ENCODE measurements around the gene ZBTB18.

The ZBTB18 gene

DNA sequence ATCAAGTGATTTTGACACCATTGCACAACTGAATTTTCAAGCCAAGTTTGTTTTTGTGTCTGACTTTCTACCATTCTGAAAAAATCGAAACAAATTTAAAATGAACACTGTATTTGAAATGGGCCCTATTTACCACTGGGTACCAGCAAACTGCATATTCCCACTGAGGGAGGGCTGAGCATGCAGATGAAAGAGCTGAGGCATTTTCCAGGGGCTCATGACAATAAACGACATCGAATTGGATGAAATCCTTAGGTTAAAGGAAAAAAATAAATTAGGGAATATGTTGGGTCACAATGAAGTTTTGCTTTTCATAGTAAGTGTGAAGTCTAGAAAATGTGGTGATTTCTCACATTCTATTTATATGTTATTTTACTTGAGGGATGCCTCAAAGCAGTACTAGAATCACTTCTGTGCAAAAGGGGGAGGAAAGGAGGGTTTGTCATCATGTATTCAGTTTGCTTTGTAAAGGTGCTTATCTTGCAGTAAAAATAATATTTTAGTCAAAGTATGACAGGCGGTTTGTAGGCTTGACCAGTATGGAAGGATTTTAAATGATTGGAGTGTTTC, 11.2 kb downstream of the ZBTB18 start:
- DNase-seq (ENCODE audit: low read depth in 2 of 2), result no peak

DNA sequence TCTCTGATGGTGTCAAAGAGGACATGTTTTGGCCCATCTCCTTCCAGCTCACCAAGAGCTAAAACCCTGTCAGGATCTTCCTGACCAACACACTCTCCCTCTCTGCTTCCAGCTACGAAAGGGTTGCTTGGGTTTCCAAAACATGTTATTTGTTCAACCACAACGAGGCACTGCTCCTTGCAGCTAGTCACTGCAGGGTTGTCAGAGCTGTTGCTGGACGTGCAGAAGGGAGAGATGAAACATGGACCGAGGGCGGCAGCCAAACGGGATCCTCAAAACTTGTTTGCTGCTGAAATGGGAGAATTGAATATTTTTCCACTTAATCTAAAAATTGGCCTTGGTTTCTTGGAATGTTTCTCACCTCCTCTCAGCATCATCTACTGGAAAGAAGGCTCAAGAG, 12.4 kb downstream of the ZBTB18 start:
- no peak for DNase-seq (ENCODE audit: low read depth in 2 of 2)

DNA sequence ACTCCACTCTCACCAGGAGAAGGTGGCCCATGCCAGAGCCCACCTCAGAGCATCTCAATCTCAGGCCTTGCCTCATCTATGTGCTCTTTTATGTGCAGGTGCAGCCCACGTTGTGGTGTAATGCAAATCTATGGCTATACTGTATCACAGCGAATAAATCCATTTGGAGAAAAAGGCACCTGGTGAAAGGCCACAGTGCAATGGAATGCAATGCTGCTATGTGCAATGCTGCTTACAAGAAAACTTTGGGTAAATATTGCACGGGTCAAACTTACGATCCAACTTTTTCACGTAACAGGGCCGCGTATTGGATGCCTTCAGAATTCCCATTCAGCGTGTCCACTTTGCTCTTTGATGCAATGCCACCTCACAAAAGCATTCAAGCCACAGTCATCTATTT, 13.5 kb downstream of the ZBTB18 start:
- no peak for DNase-seq (ENCODE audit: low read depth in 2 of 2)

DNA sequence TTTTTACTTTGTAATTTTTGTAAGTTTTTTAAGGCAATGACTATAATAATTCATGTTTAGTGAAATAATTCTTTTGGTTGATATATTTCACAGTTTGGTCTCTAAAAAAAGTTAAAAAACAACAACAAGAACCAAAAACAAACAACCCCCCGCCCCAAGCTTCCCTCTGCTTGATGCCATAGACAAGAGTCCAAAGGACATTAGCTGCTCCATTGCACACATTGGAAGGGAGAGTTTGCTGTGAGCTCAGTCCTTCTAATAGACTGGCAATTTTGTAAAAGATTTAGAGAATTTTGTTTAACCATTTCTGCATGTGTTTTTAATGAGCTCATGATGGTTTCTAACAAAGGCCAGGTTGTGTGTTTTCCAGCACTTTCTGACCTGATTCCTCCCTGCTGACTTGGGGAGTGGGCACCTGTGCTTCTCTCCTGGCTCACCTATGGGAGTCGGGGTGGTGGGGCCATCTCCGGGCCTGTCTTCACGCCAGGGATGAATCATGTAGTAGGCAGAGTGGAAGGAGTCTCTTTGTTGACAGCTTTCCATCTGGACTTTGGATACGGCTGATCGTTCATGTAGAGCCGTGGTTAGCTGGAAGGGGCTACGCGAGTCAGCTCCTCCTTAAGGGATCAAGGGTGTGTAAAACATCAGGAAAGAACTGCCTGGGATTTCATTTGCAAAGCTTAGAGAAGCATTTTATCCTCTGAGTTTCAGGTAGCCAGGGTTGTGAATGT, 14.1 kb downstream of the ZBTB18 start:
- no peak for DNase-seq (ENCODE audit: low read depth in 2 of 2)

DNA sequence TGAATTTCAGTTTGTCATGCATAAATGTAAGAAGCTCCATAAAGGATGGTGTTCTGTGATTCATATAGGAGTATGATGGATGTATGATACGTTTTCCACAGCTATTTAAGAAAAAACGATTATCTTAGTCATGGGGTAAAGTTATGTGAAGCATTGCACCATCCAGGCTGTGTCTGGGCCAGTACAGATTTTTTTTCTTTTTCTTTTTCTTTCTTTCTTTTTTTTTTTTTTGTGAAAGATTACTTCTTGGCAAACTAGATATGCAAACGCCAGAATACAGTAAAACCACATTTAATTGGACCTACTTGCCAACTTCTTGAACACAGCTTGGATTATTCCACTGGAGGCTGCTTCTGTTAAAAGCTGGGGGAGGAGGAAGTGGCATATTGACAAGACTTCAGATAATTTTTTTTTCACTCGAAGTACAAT, 14.9 kb downstream of the ZBTB18 start:
- DNase-seq (ENCODE audit: low read depth in 2 of 2), result no peak

DNA sequence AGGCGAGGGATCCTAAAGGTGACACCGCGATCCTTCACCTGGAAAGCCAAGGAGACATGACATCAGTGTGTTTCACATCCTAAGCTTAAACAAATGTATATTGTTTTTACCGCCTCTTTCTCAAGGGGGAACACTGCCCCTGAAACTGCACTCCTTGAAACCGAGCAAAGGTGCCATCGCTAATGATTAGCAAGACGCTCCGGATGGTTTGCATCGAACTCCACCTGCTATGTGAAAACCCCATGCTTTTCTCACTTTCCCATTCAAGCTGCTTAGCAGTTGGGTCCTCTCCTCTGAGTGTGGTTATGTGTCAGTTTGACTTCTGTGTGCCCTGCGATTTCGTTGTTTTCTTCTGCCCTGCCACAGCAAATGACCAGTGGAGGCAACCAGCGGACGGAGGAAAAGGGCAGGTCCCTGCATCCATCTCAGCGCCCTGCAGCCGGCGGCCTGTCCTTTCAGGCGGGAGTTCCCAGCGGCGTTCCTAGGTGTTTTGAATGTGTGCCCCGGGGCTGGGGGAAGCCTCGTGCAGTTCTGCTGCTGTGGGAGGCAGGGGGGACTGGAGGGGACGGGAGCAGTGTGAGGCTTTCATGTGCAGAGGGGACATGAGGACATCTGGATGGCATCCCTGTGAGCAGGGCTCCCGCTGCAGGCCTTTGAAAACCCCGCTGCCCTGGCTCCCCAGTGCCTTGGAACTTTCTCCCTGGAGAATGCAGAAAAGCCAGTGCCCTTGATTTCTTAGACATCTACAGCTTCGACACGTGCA, 16.1 kb downstream of the ZBTB18 start:
- DNase-seq (ENCODE audit: low read depth in 2 of 2), result no peak

DNA sequence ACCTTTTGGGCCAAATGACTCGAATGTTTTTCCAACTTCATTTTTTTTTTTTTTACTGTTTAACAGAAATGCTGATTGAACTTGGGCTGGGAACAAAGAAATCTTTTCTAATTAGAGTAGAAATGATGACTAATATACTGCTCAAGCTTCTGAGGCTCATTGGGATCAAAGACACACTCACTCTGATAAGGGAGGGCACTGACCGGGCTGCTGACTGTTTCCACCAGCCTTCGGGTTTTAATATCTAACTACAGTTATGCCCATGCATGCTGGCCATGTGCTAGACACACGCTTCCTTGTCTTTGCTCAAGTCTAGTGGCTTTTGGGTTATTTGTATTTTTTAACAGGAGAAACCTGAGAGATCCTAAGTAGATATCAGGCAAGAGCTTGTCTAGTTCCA, 16.8 kb downstream of the ZBTB18 start:
- DNase-seq (ENCODE audit: low read depth in 2 of 2), result no peak

DNA sequence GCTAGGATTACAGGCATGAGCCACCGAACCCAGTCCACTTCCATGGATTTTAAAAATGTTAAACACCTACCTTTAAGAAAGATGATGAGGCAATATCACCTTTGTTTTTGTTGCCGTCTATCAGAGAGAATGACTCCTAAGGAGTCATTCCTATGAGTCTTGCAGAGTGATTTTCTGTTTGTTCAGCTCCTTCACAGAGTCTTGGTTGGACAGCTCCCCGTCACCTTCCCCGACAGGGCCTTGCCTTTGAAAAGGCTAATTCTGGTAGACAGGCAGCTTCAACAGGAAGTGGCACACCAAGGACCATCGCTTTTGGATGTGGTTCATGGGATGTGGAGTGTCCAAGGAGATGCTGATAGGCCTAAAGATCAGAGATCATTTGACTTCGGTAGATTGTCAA, 17.5 kb downstream of the ZBTB18 start:
- no peak for DNase-seq (ENCODE audit: low read depth in 2 of 2)

DNA sequence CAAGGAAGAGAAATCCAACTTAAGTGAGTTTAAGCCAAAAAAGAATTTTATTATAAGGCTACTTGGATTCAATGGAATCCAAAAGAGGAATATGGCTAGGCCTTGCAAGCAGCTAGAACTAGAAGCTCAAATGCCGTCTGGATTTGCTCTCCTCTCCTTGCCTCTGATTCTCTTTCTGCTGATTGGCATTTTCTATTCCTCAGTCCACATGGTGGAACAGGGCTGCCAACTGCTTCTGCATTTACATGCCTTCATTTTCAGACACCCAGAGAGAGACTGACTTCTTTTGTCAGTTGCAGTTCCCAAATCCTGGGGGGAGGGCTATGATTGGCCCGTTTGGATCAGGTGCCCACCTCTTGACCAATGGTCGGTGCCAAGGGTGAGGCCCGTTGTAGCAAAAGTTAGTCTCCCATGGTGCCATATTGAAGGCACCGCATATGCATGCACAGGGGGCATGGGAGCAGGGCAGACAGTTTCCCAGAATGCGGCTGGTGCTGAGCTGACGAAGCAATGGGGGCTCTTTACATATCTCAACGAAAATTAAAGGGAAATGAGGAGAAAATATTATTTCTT, 18.3 kb downstream of the ZBTB18 start:
- no peak for DNase-seq (ENCODE audit: low read depth in 2 of 2)

DNA sequence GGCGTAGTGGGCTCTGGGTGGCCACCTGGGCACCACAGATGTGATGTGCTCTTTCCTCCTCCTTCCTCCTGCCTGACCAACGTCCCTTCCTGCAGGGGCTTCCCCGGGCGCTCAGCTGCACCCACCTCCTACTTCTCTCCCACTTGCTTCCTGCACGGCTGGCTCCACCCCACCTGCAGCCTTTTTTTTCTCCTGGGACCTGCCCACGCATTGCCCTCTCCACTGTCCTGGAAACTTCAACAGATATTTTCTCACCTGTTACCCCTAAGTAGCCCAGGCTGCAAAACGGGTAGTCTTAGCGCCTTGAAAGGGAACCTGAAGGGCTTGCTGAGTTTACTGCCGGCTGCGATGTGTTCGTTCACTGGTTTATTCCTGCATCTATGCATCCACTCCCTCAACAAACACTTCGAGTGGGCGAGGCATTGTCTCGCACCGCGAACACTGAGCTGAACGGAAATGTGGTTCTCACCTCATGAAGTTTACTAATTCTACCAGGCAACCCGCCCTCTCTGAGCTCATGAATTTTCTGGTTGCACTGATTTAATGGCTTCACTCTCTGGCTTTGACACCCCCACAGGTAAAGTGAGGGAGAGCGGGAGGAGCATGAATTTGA, 23.6 kb downstream of the ZBTB18 start:
- DNase-seq (ENCODE audit: low read depth in 2 of 2), result peak; percentile 25 to 27

DNA sequence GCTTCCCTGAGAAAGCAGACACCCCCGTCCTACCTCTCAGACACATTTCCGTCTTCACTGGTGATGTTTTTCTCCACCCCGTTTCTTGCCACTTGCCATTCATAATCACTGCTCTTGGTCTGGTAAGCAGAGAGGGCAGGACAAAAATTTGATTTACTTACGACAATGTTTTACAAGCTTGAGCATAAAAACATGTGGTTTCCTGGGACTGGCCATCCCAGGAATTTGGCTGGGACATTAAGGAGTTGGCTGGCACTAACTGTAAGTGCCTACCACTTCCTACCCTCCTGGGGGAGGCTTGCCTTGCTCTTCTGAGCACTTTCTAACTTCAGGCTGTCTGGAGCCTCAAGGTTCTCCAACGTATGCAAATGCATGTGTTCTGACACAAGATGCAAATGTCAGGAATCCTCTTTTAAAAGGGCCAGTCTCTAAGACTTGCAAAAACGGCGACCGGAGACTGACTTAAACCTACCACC, 24.2 kb downstream of the ZBTB18 start:
- no peak for DNase-seq (ENCODE audit: low read depth in 2 of 2)

DNA sequence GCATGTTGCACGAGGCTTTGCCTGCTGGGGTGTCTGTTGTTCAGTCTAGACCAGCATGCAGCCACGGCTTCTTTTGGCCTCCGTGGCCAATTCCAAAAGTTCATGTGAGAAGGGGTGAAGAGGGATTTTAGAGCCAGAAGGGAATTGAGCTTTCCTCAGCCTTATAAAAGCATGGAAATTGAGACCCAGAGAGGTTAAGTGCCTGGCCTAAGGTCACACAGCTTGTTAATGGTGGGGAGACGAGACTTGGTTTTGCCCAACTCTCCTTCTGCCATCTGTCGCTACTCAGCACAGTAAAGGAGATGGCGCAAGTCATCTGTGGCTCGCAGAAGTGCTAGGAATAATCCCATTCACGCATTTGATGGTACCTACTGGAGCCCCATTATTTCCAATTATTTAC, 25.7 kb downstream of the ZBTB18 start:
- no peak for DNase-seq (ENCODE audit: low read depth in 2 of 2)

DNA sequence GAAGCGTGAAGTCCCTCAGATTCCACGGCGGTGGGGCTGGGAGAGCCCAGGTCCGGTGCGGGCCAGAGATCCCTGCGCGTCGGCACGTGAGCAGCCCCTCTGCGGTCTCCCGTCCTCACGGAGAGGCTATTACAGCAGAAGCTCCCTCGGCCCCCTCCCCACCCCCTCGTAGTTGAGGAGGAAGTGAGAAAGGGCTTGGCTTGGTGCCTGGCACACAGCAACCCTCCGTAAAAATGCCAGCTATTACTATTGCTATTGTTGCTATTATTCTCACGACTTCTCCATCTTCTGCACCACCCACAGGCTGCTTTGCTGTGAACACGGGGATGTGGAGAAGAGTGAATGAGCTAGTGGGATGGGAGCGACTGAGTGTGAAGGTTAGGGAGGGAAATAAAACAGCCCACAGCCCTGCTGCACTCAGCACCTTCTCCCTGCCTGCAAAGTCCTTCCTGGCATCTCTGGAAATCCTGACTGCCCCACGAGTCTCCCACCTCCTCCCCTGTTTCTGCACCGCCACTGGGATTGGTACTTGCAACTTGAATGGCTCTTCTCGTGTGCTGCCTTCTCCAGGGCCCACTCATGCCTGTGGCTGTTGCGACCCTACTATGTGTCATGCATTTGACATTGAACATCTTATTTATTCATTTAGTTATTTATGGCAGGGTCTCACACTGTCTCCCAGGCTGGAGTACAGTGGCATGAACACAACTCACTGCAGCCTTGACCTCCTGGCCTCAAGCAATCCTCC, 26.6 kb downstream of the ZBTB18 start:
- no peak for DNase-seq (ENCODE audit: low read depth in 2 of 2)

DNA sequence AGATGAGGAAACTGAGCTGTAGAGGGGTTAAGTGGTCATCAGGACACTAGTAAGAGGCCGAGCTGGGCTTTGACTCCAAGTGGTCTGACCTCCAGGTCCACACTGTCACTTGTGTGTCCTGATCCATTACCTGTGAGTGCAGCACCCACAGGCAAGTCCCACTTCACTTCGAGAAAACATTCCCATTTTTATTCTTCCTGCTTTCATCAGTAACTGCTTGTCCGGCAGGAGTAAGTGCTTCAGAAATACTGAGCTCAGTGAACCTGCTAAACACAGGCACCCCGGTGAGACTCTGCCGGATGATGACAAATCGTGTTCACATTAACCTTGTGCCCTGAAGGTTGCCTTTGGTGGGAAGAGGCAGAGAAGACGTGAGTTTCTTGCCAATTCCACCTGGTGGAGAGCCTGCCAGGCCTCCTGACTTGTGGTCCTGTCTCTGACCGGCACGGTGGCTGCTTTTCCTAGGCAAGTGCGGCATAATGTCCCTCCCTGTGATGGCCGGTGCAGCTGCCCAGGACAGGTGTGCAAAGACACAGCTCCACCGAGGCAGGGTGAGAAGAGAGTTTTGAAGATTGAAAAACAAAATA, 29.4 kb downstream of the ZBTB18 start:
- no peak for DNase-seq (ENCODE audit: low read depth in 2 of 2)

DNA sequence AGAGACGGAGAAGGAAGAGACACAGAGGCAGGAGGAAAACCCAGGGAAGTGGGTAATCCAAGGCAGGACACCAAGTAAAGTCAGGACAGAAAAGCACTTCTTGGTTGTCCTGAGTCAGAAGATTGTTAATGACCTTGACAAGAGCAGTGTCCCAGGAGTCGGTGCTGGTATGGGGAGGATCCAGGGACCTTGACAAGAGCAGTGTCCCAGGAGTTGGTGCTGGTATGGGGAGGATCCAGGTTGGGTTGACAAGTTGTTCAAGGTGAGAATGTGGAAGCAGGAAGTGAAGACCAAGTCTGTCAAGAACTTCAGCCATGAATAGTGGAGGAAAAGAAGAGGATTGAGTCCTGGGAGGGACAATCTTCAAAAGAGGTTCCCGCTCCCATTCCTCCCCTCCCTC, 31.9 kb downstream of the ZBTB18 start:
- DNase-seq (ENCODE audit: low read depth in 2 of 2), result no peak

DNA sequence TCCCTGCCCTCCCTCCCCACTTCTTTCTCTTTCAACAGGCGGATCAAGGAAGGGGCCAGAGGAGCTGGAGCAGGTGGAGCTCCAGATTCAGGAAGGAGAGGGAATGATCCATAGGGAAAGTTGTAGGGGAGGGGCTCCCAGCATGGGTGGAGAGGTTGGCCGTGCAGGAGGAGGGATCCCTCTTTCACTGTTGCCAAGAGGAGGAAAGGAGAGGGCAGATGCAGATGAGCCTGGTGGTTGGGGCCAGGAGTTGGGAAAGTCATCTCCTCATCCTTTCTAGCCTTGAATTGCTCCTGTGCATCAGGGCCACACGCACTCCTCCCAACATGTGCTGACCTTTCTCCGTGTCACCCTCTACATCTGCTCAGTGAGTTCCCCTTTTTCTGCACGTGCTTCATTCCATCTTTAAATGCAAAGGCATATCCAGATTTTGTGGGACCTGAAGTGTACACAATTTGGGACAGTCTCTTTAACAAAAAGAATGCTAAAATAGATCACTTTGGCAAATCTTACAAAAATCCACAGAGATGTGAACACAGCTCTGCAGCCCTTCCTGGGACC, 32.4 kb downstream of the ZBTB18 start:
- DNase-seq (ENCODE audit: low read depth in 2 of 2), result no peak

DNA sequence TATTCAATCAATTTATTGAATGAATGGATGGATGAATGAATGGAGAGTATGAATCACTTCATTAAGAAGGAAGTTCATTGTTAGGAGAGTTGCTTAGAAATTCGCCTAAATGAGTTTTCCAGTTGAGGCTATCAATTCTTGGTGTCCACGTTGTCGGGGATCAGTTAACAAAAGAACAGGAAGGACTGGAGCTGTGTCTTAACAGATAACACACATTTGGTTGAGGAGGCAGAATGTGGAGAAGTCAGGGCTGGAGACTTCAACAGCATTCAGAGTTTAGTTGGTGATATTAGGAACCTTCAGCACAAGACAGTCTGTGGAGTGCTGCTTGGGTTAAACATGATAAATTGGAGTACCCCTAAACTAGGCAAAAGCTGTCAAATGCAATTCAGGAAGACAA, 33.7 kb downstream of the ZBTB18 start:
- DNase-seq (ENCODE audit: low read depth in 2 of 2), result no peak

DNA sequence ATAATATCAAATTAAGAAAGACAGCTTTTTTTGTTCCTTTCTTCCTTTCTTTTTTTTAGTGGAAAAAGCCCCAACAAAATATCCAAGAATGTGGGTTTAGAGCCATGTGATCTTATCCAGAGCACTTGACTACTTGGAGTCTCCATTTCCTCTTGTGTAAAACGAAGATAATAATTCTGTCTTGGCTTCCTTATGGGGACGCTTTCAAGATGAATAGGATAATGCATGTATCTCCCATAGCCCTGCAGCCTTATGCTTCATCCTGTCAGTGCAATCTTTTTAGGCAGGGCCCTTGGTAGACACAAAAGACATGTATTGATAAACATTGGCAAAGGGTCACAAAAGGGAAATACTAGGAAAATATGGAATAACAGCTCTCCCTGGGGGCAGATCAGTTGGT, 34.8 kb downstream of the ZBTB18 start:
- DNase-seq (ENCODE audit: low read depth in 2 of 2), result no peak

DNA sequence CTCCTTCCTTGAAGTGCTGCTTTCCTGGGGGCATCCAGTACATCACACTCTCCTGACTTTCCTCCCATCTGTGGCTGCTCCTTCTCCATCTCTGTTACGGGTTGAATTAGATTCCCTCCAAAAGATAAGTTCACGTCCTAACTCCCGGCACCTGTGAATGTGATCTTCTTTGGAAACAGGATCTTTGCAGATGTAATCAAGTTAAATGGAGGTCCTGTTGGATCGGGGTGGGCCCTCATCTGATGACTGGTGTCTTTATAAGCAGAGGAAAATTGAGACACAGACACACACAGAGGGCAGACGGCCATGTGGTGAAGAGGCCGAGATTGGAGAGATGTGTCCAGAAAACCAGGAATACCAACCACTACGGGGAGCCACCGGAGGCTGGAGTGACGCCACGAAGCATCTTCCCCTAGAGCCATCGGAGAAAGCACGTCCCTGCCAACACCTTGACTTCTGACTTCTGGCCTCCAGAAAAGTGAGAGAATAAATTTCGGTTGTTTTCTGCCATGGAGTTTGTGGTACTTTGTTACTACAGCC, 36.0 kb downstream of the ZBTB18 start:
- no peak for DNase-seq (ENCODE audit: low read depth in 2 of 2)

DNA sequence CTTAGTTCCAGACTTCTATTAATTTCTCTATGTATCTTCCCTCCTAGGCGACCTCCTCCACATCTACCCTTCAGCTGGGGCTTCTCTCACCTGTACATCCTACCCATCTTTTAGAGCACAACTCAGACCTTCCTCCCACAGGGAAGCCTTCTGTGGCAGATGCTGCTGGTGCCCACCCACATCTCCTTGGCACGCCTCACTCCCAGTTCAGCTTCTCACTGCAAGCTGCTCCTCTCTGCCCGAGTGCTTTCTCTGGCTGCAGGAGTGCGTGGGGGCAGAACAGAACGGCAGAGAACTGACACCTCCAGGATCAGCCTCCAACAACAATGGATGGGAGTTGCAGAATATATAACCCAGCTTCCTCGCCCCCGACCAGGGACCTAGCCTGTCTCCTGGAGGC, 36.5 kb downstream of the ZBTB18 start:
- DNase-seq (ENCODE audit: low read depth in 2 of 2), result no peak

Measured in stimulated activated CD8-positive, alpha-beta memory T cell treated with anti-CD3 and anti-CD28 coated beads, Interleukin-15, amount 100 ng/mL, for 48 hours (primary cell).